ENCODE measurements around the gene SNX8.

SNX8 gene

GRCh38 chr7:2220954-2221353, 93.3 kb downstream of the SNX8 start:
- no peak for DNase-seq (ENCODE audit: low spot score)

- no peak for DNase-seq (ENCODE audit: low spot score)
Observed at GRCh38 chr7:2220506-2220905, 93.7 kb downstream of the SNX8 start.

DNA sequence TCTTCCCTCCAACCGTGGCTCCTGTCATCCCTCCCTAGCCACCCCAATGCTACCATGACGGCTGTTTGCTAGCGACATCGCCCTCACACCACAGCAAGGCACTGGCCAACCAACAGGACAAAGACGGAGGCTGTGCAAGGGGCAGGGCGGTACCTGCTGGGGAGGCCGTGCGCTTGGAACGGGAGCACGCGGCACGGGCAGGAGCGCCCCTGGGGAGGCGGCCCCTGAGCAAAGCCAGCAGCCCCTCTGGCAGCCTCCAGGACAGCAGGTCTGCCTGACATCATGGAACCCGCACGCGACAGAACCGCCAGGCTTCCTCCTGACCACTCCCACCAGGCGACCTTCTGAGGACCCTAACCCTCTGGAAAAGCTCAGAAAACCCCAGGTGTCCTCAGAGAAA, 94.2 kb downstream of the SNX8 start:
- DNase-seq (ENCODE audit: low spot score): no peak

GRCh38 chr7:2219606-2220005, 94.6 kb downstream of the SNX8 start:
- DNase-seq (ENCODE audit: low spot score): no peak

DNA sequence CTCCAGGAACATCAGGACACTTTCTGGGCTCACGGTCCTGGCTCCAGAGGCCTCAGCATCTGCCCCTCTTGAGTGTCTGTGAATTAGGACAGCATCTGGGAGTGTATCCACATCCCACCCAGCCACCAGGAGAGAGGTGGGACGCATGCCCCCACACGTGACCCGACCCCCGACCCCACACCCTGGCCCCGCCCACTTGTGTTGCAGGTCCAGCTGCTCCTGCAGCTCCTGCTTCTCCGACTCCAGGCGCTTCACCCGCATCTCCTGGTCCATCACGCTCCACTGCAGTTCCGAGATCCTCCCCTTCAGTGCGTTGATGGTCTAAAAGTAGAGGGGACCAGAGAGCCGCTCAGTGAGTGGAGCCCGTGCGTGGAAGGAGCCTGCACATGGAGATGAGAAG, 95.1 kb downstream of the SNX8 start:
- DNase-seq (ENCODE audit: low spot score): no peak

- no peak for DNase-seq (ENCODE audit: low spot score)
Observed at GRCh38 chr7:2218444-2218785, 95.8 kb downstream of the SNX8 start.

GRCh38 chr7:2217716-2218443, 96.4 kb downstream of the SNX8 start:
- DNase-seq (ENCODE audit: low spot score): no peak

GRCh38 chr7:2217206-2217605, 97.0 kb downstream of the SNX8 start:
- no peak for DNase-seq (ENCODE audit: low spot score)

- DNase-seq (ENCODE audit: low spot score): no peak
Observed at GRCh38 chr7:2215851-2216250, 98.4 kb downstream of the SNX8 start.

- peak; percentile 12 for DNase-seq (ENCODE audit: low spot score)
Observed at GRCh38 chr7:2214636-2215035, 99.6 kb downstream of the SNX8 start.

DNA sequence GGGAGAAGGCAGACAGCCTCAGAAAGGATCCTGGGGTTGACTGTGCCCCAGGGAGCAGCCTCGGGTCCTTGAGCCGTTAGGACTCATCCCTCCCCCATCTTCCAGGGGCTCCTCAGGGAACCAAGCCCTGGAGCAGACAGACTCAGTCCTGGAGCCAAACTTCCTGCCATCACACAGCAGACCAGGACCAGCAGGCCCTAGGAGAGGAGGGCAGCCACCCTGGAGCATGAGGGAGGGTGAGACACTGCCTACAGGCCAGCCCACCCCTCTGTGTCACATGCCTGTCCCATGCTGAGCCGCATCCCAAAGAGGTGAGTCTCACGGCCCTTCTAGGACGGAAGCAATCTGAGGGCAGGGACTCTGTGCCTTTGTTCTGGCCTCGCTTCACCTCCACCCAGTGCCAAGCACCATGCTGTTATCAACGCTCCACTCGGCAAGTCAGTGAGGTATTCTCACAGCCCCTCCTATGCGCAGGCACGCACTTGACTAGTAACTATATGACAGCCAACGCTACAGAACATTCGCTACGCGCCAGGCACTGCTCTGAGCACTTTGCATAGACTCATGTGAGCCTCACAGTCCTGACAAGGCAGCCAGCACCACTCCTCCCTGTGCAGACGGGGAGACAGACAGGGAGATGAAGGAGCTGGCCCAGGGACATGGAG, 100.6 kb downstream of the SNX8 start:
- no peak for DNase-seq (ENCODE audit: low spot score)

DNA sequence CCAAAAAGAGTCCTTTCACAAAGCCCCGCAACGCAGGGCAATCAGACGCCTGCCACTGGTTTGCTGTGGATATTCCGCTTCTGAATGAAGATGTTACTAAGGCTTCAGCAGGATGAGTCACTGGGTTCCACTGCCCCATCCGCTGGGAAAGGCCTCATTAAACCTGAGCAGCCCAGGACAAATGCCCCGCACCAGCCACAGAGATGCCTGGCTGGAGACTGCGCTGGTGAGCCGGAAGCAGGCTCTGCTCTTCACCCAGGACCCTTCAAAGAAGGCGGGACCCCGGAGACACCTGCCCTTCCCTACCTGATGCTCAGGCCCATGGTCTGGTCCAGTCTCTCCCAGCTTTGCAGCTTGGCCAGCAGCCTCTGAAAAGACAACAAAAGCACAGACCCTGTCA, 101.3 kb downstream of the SNX8 start:
- no peak for DNase-seq (ENCODE audit: low spot score)

DNA sequence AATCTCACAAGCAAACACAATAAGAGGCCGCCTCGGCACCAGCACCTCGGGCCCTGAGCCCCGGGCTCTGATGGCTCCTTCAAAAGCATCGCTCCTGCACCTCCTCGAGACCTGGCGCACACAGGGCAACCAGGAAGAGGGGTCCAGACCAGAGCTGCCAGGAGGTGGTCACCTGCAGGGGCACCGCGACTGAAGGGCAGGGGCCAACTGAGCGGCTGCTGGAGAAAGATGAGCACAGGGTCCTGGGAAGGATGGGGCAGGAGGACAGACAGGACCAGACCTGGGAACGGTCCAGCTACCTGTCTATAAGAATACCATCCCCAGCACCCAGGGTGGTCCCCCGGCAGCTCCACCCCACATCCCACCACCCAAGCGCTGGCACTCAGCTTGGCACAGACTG, 102.3 kb downstream of the SNX8 start:
- no peak for DNase-seq (ENCODE audit: low spot score)

- DNase-seq (ENCODE audit: low spot score): no peak
Observed at GRCh38 chr7:2211259-2211880, 102.9 kb downstream of the SNX8 start.

DNA sequence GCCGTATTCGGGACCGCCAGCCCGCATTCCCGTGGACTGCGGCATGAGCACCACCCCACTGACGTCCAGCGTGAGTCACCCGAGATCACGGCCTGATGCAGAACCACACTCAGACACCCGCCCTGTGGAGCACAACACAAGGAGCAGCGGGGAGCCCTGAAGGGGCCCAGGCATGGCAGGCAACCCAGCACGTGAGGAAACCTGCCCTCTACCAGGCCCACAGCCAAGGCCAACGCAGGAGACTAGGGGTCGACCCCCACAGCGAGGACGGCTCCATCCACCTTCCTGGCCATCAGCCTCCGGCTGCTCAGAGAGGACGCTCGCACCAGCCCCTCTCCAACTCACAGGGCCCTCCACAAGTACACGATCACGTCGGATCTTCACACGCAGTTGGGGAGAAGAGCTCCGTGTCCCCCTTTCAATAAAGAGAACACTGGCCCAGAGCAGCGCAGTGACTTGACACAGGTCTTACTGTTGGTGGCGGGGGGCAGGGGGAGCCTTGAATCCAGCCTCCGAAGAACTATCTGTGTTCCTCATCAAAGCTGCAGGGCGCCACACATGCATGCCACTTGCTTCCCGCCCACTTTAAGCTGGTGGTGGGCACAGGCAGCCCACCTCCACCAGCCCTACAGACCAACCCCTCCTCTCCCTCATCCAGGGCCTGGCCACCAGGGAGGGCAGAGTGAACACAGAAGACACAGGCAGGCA, 103.5 kb downstream of the SNX8 start:
- DNase-seq (ENCODE audit: low spot score): no peak

GRCh38 chr7:2209961-2210323, 104.3 kb downstream of the SNX8 start:
- DNase-seq (ENCODE audit: low spot score): no peak

- DNase-seq (ENCODE audit: low spot score): peak; percentile 40
Observed at GRCh38 chr7:2209146-2209960, 104.9 kb downstream of the SNX8 start.

DNA sequence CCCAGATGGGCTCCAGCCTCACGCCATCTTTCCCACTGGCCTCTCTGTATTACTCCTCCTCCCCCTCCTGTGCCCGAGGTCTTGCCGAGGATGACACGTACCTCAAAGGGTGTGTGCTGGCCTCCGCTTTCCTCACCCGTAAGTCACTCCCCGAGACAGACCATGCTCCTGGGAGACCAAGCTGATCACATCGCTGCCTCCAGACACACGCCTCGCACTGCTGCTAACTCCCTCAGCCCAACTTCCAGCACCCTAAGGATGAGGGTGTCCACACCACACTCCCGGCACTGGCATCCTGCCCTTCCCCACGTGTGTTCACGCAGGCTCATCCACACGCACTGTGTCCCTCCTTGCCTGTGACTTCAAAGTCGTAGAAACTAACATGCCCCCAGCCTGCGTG, 105.5 kb downstream of the SNX8 start:
- no peak for DNase-seq (ENCODE audit: low spot score)

- no peak for DNase-seq (ENCODE audit: low spot score)
Observed at GRCh38 chr7:2205036-2205780, 109.0 kb downstream of the SNX8 start.

DNA sequence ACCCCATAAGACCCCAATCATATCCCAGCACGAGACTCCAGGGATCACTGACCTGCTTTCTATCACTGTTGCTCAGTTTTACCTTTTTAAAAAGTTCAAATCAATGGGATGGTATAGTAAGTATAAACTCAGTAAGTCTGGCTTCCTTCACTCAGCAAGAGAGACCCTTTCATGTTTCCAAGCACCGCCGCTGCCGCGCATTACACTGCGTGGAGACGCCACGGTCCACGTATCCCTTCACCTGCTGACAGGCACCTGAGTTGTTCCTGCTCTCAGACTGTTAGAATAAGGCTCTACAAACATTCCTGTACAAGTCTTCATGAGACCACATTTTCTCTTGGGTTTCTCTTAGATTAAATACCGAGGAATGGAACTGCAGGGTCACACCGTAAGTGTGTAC, 109.8 kb downstream of the SNX8 start:
- DNase-seq (ENCODE audit: low spot score): no peak

GRCh38 chr7:2203766-2204300, 110.4 kb downstream of the SNX8 start:
- no peak for DNase-seq (ENCODE audit: low spot score)
